GM13977 (cell line): ENCODE results near the gene IQCH.

Source experiments
- DNase-seq: peaks from one replicate; pipeline ENCODE4 v3.0.0; 2012; ENCODE audit warnings: low spot score
- CTCF ChIP-seq: IDR thresholded peaks from 2 replicates; pipeline ENCODE4 v1.5.1; 2012; ENCODE audit warnings: mild to moderate bottlenecking, control low read depth; ENCODE audit not compliant: insufficient read depth; ENCODE audit errors: extremely low read depth, missing control alignments
- in situ Hi-C: fragments of 300-500 bp; cut with MboI; formaldehyde crosslinking; loops from one replicate; pipeline ENCODE4 v1.12.0; 2022; ENCODE audit warnings: low sequenced_read_pairs, low pct_unique_long_range_greater_than_20kb, mixed read lengths, inconsistent platforms; ENCODE audit not compliant: unreplicated experiment

Gene IQCH

GRCh38 chr15:67480741-67481140 is 226.2 kb downstream of the IQCH start:
- in situ Hi-C loops = no loop called here
- no peak for DNase-seq
- no peak for TF ChIP-seq CTCF

- in situ Hi-C loops = no loop called here
- no peak for DNase-seq
These were observed 227.1 kb downstream of the IQCH start for GRCh38 chr15:67481680-67482079.

GRCh38 chr15:67495585-67495984 is 241.0 kb downstream of the IQCH start:
- peak; percentile 20 for DNase-seq
- TF ChIP-seq CTCF = no peak
- in situ Hi-C loops = no loop called here

More at GRCh38 chr15:67481680-67482079, 227.1 kb downstream of the IQCH start:
- no peak for TF ChIP-seq CTCF

- in situ Hi-C loops = no loop called here
- peak; percentile 36 for DNase-seq
- peak; percentile 46 for TF ChIP-seq CTCF
These were observed 246.7 kb downstream of the IQCH start for GRCh38 chr15:67501177-67501835.

GRCh38 chr15:67501836-67502461 is 247.4 kb downstream of the IQCH start:
- no peak for TF ChIP-seq CTCF
- in situ Hi-C loops = no loop called here
- DNase-seq = no peak

- in situ Hi-C loops = no loop called here
- no peak for DNase-seq
- TF ChIP-seq CTCF = no peak
These were observed 249.5 kb downstream of the IQCH start for GRCh38 chr15:67504056-67504455.
